ENCODE results near the gene ABI2. TPM values are rescaled to one million over a fixed set of nuclear protein-coding genes. Genes with fewer than 3 reads are reported as not detected.
A peak's percentile ranks its signal among the peaks of the same experiment; 100 is the strongest.

Gene ABI2
- total and polyA plus RNA-seq, 4 donors: 5.4 to 10.5 (median 7.6) TPM

- whole genome bisulfite sequencing: 82% methylated on average over 8 of the region's 8 CpGs
- TF ChIP-seq CTCF (IDR thresholded peaks at IDR 0.05; ENCODE audit: low read depth, low read length, missing input control) (peak; percentile 65), YY1 (IDR thresholded peaks at IDR 0.05) (no peak), ZBTB33 (IDR thresholded peaks at IDR 0.05) (no peak), JUND (IDR thresholded peaks at IDR 0.05) (no peak), MAX (IDR thresholded peaks at IDR 0.05) (no peak), RAD21 (IDR thresholded peaks at IDR 0.05) (peak; percentile 87 to 90)
- Histone ChIP-seq H3K4me3 (ENCODE audit: low read depth in 1 of 3, low read length in 3 of 3) (no peak overlapping the region), H3K27ac (ENCODE audit: low read depth in 1 of 2, low read length in 2 of 2) (peak overlapping the region in 1 of 2 donors; percentile 17), H3K9me3 (ENCODE audit: control insufficient read depth in 4 of 4, low read length in 3 of 4) (no peaks in the 10 kb centered on the region), H3K9ac (ENCODE audit: low read depth in 1 of 2, low read length in 2 of 2) (no peak overlapping the region), H3K4me1 (ENCODE audit: control insufficient read depth in 4 of 4, insufficient read depth in 4 of 4, low read length in 3 of 4) (peaks cover 0 to 1% (median 0%) of the 10 kb centered on the region in 4 donors), H3K36me3 (ENCODE audit: control insufficient read depth in 4 of 4, insufficient read depth in 3 of 4, low read depth in 1 of 4, low read length in 3 of 4) (peaks cover 1 to 27% (median 17%) of the 10 kb centered on the region in 4 donors), H3K27me3 (ENCODE audit: control insufficient read depth in 4 of 4, insufficient read depth in 4 of 4, low read length in 3 of 4) (no peaks in the 10 kb centered on the region)
- no peak for DNase-seq (ENCODE audit: low spot score)
These were observed 156.3 kb downstream of the ABI2 start for GRCh38 chr2:203484266-203485112.

- H3K27ac ChIP-seq (ENCODE audit: low read depth in 1 of 2, low read length in 2 of 2): no peak overlapping the region
- 93% methylated on average over 6 of the region's 6 CpGs for WGBS
These were observed 161.3 kb downstream of the ABI2 start for GRCh38 chr2:203489531-203489930.

More at GRCh38 chr2:203489531-203489930, 161.3 kb downstream of the ABI2 start:
- peaks cover 4 to 16% (median 10%) of the 10 kb centered on the region in 4 donors for H3K4me1 ChIP-seq (ENCODE audit: control insufficient read depth in 4 of 4, insufficient read depth in 4 of 4, low read length in 3 of 4)
- H3K9me3 ChIP-seq (ENCODE audit: control insufficient read depth in 4 of 4, low read length in 3 of 4): no peaks in the 10 kb centered on the region
- TF ChIP-seq REST (IDR thresholded peaks at IDR 0.05): no peak
- TF ChIP-seq FOXA2 (IDR thresholded peaks at IDR 0.05): no peak
- no peak for TF ChIP-seq JUND (IDR thresholded peaks at IDR 0.05)
- no peak for TF ChIP-seq HNF4G (IDR thresholded peaks at IDR 0.05)
- TF ChIP-seq CTCF (IDR thresholded peaks at IDR 0.05; ENCODE audit: low read depth, low read length, missing input control): no peak
- TF ChIP-seq HNF4A (conservative IDR thresholded peaks at IDR 0.05): no peak
- no peak for TF ChIP-seq ATF3 (IDR thresholded peaks at IDR 0.05)
- no peak for TF ChIP-seq RAD21 (IDR thresholded peaks at IDR 0.05)
- no peak for TF ChIP-seq NR2F2 (IDR thresholded peaks at IDR 0.05)
- TF ChIP-seq MAX (IDR thresholded peaks at IDR 0.05): no peak
- no peak for TF ChIP-seq GABPA (IDR thresholded peaks at IDR 0.05 in 1 of 2, conservative IDR thresholded peaks at IDR 0.05 in 1 of 2)
- no peak for TF ChIP-seq FOXA1 (IDR thresholded peaks at IDR 0.05)
- TF ChIP-seq RXRA (IDR thresholded peaks at IDR 0.05): no peak
- TF ChIP-seq SP1 (IDR thresholded peaks at IDR 0.05): no peak
- TF ChIP-seq ZBTB33 (IDR thresholded peaks at IDR 0.05): no peak
- no peak for TF ChIP-seq TAF1 (conservative IDR thresholded peaks at IDR 0.05)
- TF ChIP-seq EGR1 (IDR thresholded peaks at IDR 0.05; ENCODE audit: low read depth in 2 of 2): no peak
- no peak for TF ChIP-seq YY1 (IDR thresholded peaks at IDR 0.05)
- H3K36me3 ChIP-seq (ENCODE audit: control insufficient read depth in 4 of 4, insufficient read depth in 3 of 4, low read depth in 1 of 4, low read length in 3 of 4): peaks cover 5 to 32% (median 17%) of the 10 kb centered on the region in 4 donors
- H3K27me3 ChIP-seq (ENCODE audit: control insufficient read depth in 4 of 4, insufficient read depth in 4 of 4, low read length in 3 of 4): no peaks in the 10 kb centered on the region
- H3K4me3 ChIP-seq (ENCODE audit: low read depth in 1 of 3, low read length in 3 of 3): no peak overlapping the region
- DNase-seq (ENCODE audit: low spot score): no peak
- H3K9ac ChIP-seq (ENCODE audit: low read depth in 1 of 2, low read length in 2 of 2): no peak overlapping the region

All from liver (tissue), 9 donors.